ENCODE results near the gene ST8SIA1. TPM values are rescaled to one million over a fixed set of nuclear protein-coding genes. Genes with fewer than 3 reads are reported as not detected.
A peak's percentile ranks its signal among the peaks of the same experiment; 100 is the strongest.

ST8SIA1 gene
- total RNA-seq, 1 donor from 2014 or later, result 8.5 TPM

DNA sequence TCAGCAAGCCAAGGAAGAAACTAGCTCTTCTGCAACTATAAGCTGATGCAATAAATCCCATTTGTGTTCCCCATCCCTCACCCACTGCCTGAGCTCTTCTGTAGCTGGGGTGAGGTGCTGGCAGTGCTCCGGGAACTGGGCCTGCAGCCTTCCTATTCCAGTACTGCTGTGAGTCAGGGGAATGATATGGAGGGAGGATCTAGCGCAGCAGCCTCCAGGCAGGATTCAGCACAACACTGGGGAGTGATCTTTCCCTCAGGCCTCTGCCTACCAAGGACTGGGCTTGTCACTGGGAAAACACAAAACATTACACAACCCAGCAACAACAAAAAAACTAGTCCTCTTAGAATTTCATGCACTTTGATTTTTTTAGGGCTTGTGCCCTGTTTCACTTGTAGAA lies 58.7 kb downstream of the ST8SIA1 start:
- no peaks in the 10 kb centered on the region for H3K4me1 ChIP-seq
- TF ChIP-seq, protein P1, sequence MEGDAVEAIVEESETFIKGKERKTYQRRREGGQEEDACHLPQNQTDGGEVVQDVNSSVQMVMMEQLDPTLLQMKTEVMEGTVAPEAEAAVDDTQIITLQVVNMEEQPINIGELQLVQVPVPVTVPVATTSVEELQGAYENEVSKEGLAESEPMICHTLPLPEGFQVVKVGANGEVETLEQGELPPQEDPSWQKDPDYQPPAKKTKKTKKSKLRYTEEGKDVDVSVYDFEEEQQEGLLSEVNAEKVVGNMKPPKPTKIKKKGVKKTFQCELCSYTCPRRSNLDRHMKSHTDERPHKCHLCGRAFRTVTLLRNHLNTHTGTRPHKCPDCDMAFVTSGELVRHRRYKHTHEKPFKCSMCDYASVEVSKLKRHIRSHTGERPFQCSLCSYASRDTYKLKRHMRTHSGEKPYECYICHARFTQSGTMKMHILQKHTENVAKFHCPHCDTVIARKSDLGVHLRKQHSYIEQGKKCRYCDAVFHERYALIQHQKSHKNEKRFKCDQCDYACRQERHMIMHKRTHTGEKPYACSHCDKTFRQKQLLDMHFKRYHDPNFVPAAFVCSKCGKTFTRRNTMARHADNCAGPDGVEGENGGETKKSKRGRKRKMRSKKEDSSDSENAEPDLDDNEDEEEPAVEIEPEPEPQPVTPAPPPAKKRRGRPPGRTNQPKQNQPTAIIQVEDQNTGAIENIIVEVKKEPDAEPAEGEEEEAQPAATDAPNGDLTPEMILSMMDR (IDR thresholded peaks at IDR 0.05), result no peak
- H3K4me3 ChIP-seq, result no peak overlapping the region
- no peaks in the 10 kb centered on the region for H3K36me3 ChIP-seq
- H3K27me3 ChIP-seq, result no peaks in the 10 kb centered on the region
- ATAC-seq (peak; percentile 89), DNase-seq (peak; percentile 70)
- intact Hi-C loops (cut with DNase I), result no loop called here
- H3K27ac ChIP-seq, result peak overlapping the region; percentile 65
- H3K9me3 ChIP-seq, result no peaks in the 10 kb centered on the region

- intact Hi-C loops (cut with DNase I), result no loop called here
- Histone ChIP-seq H3K9me3 (no peaks in the 10 kb centered on the region), H3K4me1 (no peaks in the 10 kb centered on the region), H3K4me3 (no peak overlapping the region), H3K36me3 (no peaks in the 10 kb centered on the region), H3K27me3 (no peaks in the 10 kb centered on the region), H3K27ac (peak overlapping the region; percentile 6)
- TF ChIP-seq, protein P1 (IDR thresholded peaks at IDR 0.05), result no peak
- ATAC-seq (no peak), DNase-seq (no peak)
Observed at GRCh38 chr12:22272335-22273151, 62.0 kb downstream of the ST8SIA1 start.

GRCh38 chr12:22271023-22271422 lies 63.5 kb downstream of the ST8SIA1 start:
- Histone ChIP-seq H3K27ac (no peak overlapping the region), H3K4me3 (no peak overlapping the region), H3K9me3 (no peaks in the 10 kb centered on the region), H3K36me3 (no peaks in the 10 kb centered on the region), H3K4me1 (no peaks in the 10 kb centered on the region), H3K27me3 (no peaks in the 10 kb centered on the region)
- DNase-seq, result no peak
- TF ChIP-seq, protein P1 (IDR thresholded peaks at IDR 0.05), result no peak
- no peak for ATAC-seq
- intact Hi-C loops (cut with DNase I), result no loop called here

DNA sequence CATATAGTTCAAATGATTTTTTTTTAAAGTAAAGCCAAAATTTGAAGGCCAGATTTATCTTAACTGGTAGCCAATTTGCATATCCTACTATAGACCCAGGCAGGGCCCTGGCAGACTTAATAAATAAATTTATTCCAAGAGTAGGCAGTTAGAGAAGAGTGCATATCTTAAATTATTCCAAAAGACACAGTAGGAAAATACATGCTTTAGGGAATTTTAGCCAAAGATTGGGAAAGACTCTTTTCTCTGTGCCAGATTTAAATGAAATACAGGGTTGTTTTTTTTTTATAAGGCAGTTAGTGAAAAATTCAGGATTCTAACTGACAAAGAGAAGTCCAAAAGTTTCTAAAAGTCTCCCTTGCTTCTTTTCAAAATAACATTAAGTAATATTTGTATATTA lies 65.5 kb downstream of the ST8SIA1 start:
- ATAC-seq (no peak), DNase-seq (no peak)
- no peak overlapping the region for H3K4me3 ChIP-seq
- no peaks in the 10 kb centered on the region for H3K4me1 ChIP-seq
- TF ChIP-seq, protein P1 (IDR thresholded peaks at IDR 0.05), result no peak
- H3K27ac ChIP-seq, result no peak overlapping the region
- no peaks in the 10 kb centered on the region for H3K36me3 ChIP-seq
- intact Hi-C loops (cut with DNase I), result no loop called here
- no peaks in the 10 kb centered on the region for H3K9me3 ChIP-seq
- H3K27me3 ChIP-seq, result no peaks in the 10 kb centered on the region

DNA sequence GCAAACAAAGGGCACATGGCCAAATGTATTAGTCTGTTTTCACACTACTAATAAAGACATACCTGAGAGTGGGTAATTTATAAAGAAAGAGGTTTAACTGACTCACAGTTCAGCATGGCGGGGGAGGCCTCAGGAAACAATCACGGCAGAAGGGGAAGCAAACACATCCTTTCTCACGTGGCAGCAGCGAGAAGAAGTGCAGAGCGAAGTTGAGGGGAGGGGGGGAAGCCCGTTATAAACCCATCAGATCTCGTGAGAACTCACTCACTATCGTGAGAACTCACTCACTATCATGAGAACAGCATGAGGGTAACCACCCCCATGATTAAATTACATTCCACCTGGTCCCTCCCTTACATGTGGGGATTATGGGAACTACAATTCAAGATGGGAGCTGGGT lies 66.1 kb downstream of the ST8SIA1 start:
- no peak for DNase-seq
- Histone ChIP-seq H3K4me1 (no peaks in the 10 kb centered on the region), H3K27me3 (no peaks in the 10 kb centered on the region), H3K27ac (no peak overlapping the region), H3K4me3 (no peak overlapping the region), H3K9me3 (no peaks in the 10 kb centered on the region), H3K36me3 (no peaks in the 10 kb centered on the region)
- ATAC-seq, result no peak
- TF ChIP-seq, protein P1 (IDR thresholded peaks at IDR 0.05), result no peak
- intact Hi-C loops (cut with DNase I), result no loop called here

Data from upper lobe of right lung (tissue), 1 donor.